Measurements from ENCODE around the gene ZFP36L1. TPM values are rescaled to one million over a fixed set of nuclear protein-coding genes. Genes with fewer than 3 reads are reported as not detected.

Gene ZFP36L1
- total and polyA plus RNA-seq, 2 of the 13 experiments (the other 11 are each of a cell fraction or from before 2014, with no cell fraction given) = 7.4 to 10.2 TPM

DNA sequence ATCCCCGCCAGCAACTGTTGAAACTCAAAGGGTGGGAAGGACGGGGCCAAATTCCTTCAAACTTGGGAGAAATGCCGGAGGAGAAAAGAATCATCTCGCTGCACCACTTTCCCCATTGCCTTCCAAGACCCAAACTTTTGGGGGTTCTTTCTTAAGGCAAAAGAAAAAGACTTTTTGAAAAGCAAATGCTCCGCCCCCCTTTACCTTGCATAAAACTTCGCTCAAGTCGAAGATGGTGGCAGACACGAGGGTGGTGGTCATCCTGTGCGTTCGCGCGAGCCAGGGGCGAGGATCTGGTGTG lies 239 bp downstream of the ZFP36L1 start (continued):
- TF ChIP-seq, protein P1, sequence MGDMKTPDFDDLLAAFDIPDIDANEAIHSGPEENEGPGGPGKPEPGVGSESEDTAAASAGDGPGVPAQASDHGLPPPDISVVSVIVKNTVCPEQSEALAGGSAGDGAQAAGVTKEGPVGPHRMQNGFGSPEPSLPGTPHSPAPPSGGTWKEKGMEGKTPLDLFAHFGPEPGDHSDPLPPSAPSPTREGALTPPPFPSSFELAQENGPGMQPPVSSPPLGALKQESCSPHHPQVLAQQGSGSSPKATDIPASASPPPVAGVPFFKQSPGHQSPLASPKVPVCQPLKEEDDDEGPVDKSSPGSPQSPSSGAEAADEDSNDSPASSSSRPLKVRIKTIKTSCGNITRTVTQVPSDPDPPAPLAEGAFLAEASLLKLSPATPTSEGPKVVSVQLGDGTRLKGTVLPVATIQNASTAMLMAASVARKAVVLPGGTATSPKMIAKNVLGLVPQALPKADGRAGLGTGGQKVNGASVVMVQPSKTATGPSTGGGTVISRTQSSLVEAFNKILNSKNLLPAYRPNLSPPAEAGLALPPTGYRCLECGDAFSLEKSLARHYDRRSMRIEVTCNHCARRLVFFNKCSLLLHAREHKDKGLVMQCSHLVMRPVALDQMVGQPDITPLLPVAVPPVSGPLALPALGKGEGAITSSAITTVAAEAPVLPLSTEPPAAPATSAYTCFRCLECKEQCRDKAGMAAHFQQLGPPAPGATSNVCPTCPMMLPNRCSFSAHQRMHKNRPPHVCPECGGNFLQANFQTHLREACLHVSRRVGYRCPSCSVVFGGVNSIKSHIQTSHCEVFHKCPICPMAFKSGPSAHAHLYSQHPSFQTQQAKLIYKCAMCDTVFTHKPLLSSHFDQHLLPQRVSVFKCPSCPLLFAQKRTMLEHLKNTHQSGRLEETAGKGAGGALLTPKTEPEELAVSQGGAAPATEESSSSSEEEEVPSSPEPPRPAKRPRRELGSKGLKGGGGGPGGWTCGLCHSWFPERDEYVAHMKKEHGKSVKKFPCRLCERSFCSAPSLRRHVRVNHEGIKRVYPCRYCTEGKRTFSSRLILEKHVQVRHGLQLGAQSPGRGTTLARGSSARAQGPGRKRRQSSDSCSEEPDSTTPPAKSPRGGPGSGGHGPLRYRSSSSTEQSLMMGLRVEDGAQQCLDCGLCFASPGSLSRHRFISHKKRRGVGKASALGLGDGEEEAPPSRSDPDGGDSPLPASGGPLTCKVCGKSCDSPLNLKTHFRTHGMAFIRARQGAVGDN (CRISPR knock-in tag; IDR thresholded peaks at IDR 0.05) = peak; percentile 37; the same call in 1 of the 2 replicates
- TF ChIP-seq GABPA (IDR thresholded peaks at IDR 0.05; ENCODE audit: low read depth, low read length) (no peak), GABPA (CRISPR knock-in tag; IDR thresholded peaks at IDR 0.05; ENCODE audit: low read depth) (0 out of 2 replicates have a peak, but pooled peaks have one; percentile 8), ZNF264 (CRISPR knock-in tag; IDR thresholded peaks at IDR 0.05) (no peak), NFATC3 (CRISPR knock-in tag; IDR thresholded peaks at IDR 0.05) (no peak), ARHGAP35 (CRISPR knock-in tag; IDR thresholded peaks at IDR 0.05; ENCODE audit: borderline replicate concordance) (no peak), CBX5 (CRISPR knock-in tag; IDR thresholded peaks at IDR 0.05; ENCODE audit: borderline replicate concordance) (no peak), ZNF329 (CRISPR knock-in tag; IDR thresholded peaks at IDR 0.05; ENCODE audit: low read depth) (no peak), ZBTB38 (CRISPR knock-in tag; IDR thresholded peaks at IDR 0.05) (0 out of 2 replicates have a peak, but pooled peaks have one; percentile 18), ZNF430 (CRISPR knock-in tag; IDR thresholded peaks at IDR 0.05) (no peak), SMAD1 (CRISPR knock-in tag; IDR thresholded peaks at IDR 0.05; ENCODE audit: borderline replicate concordance, low read depth) (no peak), ATF7-NPFF (CRISPR knock-in tag; IDR thresholded peaks at IDR 0.05; ENCODE audit: low read depth) (no peak), RCOR2 (CRISPR knock-in tag; IDR thresholded peaks at IDR 0.05) (no peak), CREB1 (IDR thresholded peaks at IDR 0.05) (no peak), CREB1 (CRISPR knock-in tag; IDR thresholded peaks at IDR 0.05) (no peak), MATR3 (CRISPR knock-in tag; IDR thresholded peaks at IDR 0.05) (no peak), ZNF816 (CRISPR knock-in tag; IDR thresholded peaks at IDR 0.05; ENCODE audit: borderline replicate concordance) (no peak), ZFP41 (CRISPR knock-in tag; IDR thresholded peaks at IDR 0.05; ENCODE audit: borderline replicate concordance) (no peak)
- TF ChIP-seq, protein P2, sequence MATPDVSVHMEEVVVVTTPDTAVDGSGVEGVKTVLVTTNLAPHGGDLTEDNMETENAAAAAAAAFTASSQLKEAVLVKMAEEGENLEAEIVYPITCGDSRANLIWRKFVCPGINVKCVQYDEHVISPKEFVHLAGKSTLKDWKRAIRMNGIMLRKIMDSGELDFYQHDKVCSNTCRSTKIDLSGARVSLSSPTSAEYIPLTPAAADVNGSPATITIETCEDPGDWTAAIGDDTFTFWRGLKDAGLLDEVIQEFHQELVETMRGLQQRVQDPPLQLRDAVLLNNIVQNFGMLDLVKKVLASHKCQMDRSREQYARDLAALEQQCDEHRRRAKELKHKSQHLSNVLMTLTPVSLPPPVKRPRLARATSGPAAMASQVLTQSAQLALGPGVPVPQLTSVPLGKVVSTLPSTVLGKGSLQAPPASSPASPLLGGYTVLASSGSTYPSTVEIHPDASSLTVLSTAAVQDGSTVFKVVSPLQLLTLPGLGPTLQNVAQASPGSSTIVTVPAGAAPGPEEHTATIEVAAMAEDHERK (CRISPR knock-in tag; IDR thresholded peaks at IDR 0.05; ENCODE audit: low read depth) = no peak
- TF ChIP-seq, protein P3, sequence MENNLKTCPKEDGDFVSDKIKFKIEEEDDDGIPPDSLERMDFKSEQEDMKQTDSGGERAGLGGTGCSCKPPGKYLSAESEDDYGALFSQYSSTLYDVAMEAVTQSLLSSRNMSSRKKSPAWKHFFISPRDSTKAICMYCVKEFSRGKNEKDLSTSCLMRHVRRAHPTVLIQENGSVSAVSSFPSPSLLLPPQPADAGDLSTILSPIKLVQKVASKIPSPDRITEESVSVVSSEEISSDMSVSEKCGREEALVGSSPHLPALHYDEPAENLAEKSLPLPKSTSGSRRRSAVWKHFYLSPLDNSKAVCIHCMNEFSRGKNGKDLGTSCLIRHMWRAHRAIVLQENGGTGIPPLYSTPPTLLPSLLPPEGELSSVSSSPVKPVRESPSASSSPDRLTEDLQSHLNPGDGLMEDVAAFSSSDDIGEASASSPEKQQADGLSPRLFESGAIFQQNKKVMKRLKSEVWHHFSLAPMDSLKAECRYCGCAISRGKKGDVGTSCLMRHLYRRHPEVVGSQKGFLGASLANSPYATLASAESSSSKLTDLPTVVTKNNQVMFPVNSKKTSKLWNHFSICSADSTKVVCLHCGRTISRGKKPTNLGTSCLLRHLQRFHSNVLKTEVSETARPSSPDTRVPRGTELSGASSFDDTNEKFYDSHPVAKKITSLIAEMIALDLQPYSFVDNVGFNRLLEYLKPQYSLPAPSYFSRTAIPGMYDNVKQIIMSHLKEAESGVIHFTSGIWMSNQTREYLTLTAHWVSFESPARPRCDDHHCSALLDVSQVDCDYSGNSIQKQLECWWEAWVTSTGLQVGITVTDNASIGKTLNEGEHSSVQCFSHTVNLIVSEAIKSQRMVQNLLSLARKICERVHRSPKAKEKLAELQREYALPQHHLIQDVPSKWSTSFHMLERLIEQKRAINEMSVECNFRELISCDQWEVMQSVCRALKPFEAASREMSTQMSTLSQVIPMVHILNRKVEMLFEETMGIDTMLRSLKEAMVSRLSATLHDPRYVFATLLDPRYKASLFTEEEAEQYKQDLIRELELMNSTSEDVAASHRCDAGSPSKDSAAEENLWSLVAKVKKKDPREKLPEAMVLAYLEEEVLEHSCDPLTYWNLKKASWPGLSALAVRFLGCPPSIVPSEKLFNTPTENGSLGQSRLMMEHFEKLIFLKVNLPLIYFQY (CRISPR knock-in tag; IDR thresholded peaks at IDR 0.05; ENCODE audit: borderline replicate concordance) = no peak
- TF ChIP-seq, protein P4, sequence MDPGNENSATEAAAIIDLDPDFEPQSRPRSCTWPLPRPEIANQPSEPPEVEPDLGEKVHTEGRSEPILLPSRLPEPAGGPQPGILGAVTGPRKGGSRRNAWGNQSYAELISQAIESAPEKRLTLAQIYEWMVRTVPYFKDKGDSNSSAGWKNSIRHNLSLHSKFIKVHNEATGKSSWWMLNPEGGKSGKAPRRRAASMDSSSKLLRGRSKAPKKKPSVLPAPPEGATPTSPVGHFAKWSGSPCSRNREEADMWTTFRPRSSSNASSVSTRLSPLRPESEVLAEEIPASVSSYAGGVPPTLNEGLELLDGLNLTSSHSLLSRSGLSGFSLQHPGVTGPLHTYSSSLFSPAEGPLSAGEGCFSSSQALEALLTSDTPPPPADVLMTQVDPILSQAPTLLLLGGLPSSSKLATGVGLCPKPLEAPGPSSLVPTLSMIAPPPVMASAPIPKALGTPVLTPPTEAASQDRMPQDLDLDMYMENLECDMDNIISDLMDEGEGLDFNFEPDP (CRISPR knock-in tag; conservative IDR thresholded peaks at IDR 0.05) = no peak

Data from HepG2 (cell line).